ENCODE measurements around the gene CMTM5.
A peak's percentile ranks its signal among the peaks of the same experiment; 100 is the strongest.

The CMTM5 gene

DNA sequence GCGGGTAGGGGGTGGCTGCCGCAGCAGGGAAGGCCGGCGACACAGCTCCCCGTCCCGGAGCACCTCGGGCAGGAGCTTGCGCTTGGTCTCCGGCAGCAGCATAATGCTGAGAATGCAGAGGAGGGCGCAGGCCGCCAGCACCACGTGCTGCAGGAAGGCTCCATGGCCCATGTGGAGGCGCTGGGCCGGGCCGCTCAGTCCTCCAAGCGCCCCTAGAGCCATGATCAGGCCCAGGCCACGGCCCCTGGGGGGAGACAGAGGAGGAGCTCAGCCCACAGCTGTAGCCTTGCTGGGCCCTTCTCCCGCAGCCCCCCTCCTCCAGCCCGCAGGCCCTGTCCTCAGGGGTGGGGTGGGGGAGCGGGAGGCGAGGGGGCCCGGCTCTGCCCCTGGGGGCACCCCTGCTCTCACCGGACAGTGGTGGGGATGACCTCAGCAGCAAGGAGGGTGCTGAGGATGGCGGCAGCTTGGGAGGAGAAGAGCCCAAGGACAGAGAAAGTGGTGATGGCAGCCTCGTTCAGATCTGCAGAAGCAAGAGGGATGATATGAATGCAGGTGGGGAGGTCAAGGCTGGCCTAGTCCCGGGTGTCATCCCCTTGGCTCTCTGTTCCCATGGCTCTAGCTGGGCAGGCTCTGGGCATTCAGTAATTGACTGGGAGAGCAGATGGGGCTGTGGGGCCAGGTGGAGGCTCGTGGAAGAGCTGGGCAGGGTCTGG is 30.0 kb upstream of the CMTM5 start:
- TF ChIP-seq, protein P1, sequence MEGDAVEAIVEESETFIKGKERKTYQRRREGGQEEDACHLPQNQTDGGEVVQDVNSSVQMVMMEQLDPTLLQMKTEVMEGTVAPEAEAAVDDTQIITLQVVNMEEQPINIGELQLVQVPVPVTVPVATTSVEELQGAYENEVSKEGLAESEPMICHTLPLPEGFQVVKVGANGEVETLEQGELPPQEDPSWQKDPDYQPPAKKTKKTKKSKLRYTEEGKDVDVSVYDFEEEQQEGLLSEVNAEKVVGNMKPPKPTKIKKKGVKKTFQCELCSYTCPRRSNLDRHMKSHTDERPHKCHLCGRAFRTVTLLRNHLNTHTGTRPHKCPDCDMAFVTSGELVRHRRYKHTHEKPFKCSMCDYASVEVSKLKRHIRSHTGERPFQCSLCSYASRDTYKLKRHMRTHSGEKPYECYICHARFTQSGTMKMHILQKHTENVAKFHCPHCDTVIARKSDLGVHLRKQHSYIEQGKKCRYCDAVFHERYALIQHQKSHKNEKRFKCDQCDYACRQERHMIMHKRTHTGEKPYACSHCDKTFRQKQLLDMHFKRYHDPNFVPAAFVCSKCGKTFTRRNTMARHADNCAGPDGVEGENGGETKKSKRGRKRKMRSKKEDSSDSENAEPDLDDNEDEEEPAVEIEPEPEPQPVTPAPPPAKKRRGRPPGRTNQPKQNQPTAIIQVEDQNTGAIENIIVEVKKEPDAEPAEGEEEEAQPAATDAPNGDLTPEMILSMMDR (conservative IDR thresholded peaks at IDR 0.05; ENCODE audit: control insufficient read depth, insufficient read depth, low read depth, low read length): no peak
- DNase-seq (ENCODE audit: low read depth): no peak
- no peak overlapping the region for H3K4me3 ChIP-seq (ENCODE audit: control insufficient read depth, low read depth, low read length)

- DNase-seq (ENCODE audit: low read depth): no peak
- TF ChIP-seq, protein P1 (conservative IDR thresholded peaks at IDR 0.05; ENCODE audit: control insufficient read depth, insufficient read depth, low read depth, low read length): no peak
These were observed 29.2 kb upstream of the CMTM5 start for GRCh38 chr14:23347406-23348296.

DNA sequence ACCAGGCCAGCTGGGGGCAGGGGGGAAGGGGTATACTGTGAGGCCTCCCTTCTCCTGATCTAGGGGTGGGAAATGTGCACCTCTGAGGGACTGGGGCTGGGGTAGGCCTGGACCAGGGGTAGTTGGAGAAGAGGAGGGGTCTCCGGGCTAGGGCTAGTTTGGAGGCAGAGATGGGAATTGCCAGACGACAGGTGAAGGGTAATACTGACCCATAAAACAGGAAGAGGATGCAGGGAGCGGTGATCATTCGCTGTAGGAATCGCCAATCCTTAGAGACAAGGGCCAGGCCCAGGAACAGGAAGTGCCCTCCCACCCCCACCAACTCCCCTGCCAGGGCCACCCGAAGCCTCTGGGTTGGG is 28.6 kb upstream of the CMTM5 start:
- DNase-seq (ENCODE audit: low read depth): no peak
- H3K4me3 ChIP-seq (ENCODE audit: control insufficient read depth, low read depth, low read length): no peak overlapping the region
- TF ChIP-seq, protein P1 (conservative IDR thresholded peaks at IDR 0.05; ENCODE audit: control insufficient read depth, insufficient read depth, low read depth, low read length): no peak

More at GRCh38 chr14:23347406-23348296, 29.2 kb upstream of the CMTM5 start:
- no peak overlapping the region for H3K4me3 ChIP-seq (ENCODE audit: control insufficient read depth, low read depth, low read length)

GRCh38 chr14:23349156-23349845 is 27.5 kb upstream of the CMTM5 start:
- no peak for DNase-seq (ENCODE audit: low read depth)
- TF ChIP-seq, protein P1 (conservative IDR thresholded peaks at IDR 0.05; ENCODE audit: control insufficient read depth, insufficient read depth, low read depth, low read length): no peak
- H3K4me3 ChIP-seq (ENCODE audit: control insufficient read depth, low read depth, low read length): no peak overlapping the region

- TF ChIP-seq, protein P1 (conservative IDR thresholded peaks at IDR 0.05; ENCODE audit: control insufficient read depth, insufficient read depth, low read depth, low read length): no peak
- no peak for DNase-seq (ENCODE audit: low read depth)
- peak overlapping the region; percentile 61 for H3K4me3 ChIP-seq (ENCODE audit: control insufficient read depth, low read depth, low read length)
These were observed 25.0 kb upstream of the CMTM5 start for GRCh38 chr14:23351681-23352505.

Measured in fibroblast of mammary gland (primary cell).